GM12891 (cell line): ENCODE results near the gene P4HA2. TPM values are rescaled to one million over a fixed set of nuclear protein-coding genes. Genes with fewer than 3 reads are reported as not detected.

Experiments
- DNase-seq: peaks from one replicate; pipeline ENCODE4 v3.0.0; 2011; ENCODE audit warnings: low spot score; ENCODE audit not compliant: insufficient read length
- FAIRE-seq: peaks from 2 replicates; lab custom pipeline; 2011; peaks lifted over from hg19 to GRCh38; lab: Jason Lieb, UNC
- PAX5 ChIP-seq: IDR thresholded peaks from 2 replicates; pipeline ENCODE4 v1.6.1; 2011; ENCODE audit warnings: low read length, moderate library complexity, mild to moderate bottlenecking; ENCODE audit not compliant: insufficient read depth, severe bottlenecking
- POLR2A ChIP-seq: IDR thresholded peaks from 2 replicates; pipeline ENCODE4 v1.6.1; 2011; ENCODE audit warnings: low read depth, low read length, control low read depth
- POLR2AphosphoS5 ChIP-seq: IDR thresholded peaks from 2 replicates; pipeline ENCODE4 v1.6.1; 2011; ENCODE audit warnings: low read depth, low read length, control low read depth
- POU2F2 ChIP-seq: IDR thresholded peaks from 2 replicates; pipeline ENCODE4 v1.6.1; 2011; ENCODE audit warnings: low read depth, mild to moderate bottlenecking, control low read depth, low read length, moderate library complexity
- SPI1 ChIP-seq: IDR thresholded peaks from 2 replicates; pipeline ENCODE4 v1.6.1; 2011; ENCODE audit warnings: low read depth, low read length, control low read depth
- TAF1 ChIP-seq: IDR thresholded peaks from 2 replicates; pipeline ENCODE4 v1.6.1; 2011; ENCODE audit warnings: low read depth, low read length, control low read depth
- polyA plus RNA-seq: library from polyadenylated mRNA; unstranded; fragments of >200 nt; gene quantifications from one replicate; pipeline ENCODE4 v1.2.1, GENCODE V29; 2012; ENCODE audit warnings: low read depth, missing spikeins, inconsistent platforms; ENCODE audit not compliant: missing spikeins

Gene P4HA2
- 17.0 TPM for polyA plus RNA-seq

DNA sequence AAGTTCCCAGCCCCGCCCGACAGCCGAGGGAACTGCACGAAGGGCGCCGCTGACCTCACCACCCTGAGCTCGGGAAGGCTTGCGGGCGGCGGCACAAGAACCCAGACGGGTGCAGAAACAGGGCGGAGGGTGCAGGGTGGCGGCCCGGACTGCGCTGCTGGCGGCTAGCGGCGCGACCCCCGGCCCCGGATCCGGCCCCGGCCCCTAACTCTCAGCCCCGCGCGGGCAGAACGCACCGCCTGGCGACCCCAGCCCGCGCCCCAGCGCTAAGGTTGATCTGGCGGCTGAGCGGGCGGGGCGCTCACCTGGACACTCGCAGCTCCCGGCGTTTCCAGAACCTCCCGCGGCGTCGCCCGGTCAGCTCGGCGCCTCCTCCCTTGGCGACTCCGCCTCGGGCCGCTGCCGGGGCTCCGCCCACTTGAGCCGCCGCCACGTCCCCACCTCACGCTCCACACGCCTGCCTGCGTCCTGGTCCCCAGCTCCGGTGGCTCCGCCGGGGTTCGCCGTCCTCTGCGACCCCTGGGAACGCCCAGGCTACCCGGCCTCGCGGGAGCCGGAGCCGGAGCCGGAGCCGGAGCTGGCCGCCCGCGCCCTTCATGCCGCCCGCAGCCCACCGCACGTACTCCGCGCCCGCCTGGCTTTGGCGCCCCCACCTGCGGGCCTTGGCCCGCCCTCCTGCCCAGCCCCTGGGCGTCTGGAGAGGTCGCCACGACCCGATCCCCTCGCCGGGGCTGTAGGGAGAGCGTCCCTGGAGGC lies at the start of gene P4HA2:
Gene P4HA2, minus strand, starts transcription at position 369 of the 756 bp plus-strand sequence. CDS start 9,227 bp downstream, outside the sequence.
- peak; percentile 86 for DNase-seq
- TF ChIP-seq POLR2AphosphoS5 (no peak), POU2F2 (no peak), POLR2A (no peak), TAF1 (no peak), SPI1 (no peak), PAX5 (no peak)
- peak; percentile 85 for FAIRE-seq

DNA sequence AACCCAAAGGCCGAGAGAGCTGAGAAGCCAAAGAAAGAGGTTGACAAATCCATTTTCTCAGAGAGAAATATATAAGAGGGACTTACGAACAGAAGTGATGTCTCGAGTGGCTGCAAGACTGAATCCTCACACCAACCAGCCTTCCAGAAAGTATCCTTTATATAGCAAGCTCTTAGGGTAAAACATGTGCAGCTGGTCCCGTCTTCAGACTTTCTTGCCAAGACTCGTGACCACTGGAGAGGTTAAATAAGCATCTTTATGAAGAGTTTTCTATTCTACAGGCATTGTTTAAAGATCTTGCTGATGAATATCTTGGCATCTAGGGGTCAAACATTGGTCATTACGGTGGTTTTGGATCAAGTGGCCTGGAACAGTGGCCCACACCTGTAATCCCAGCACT lies 49.6 kb upstream of the P4HA2 start:
- TF ChIP-seq PAX5 (no peak), POU2F2 (no peak), TAF1 (no peak), SPI1 (no peak), POLR2A (no peak), POLR2AphosphoS5 (no peak)
- no peak for DNase-seq
- no peak for FAIRE-seq

DNA sequence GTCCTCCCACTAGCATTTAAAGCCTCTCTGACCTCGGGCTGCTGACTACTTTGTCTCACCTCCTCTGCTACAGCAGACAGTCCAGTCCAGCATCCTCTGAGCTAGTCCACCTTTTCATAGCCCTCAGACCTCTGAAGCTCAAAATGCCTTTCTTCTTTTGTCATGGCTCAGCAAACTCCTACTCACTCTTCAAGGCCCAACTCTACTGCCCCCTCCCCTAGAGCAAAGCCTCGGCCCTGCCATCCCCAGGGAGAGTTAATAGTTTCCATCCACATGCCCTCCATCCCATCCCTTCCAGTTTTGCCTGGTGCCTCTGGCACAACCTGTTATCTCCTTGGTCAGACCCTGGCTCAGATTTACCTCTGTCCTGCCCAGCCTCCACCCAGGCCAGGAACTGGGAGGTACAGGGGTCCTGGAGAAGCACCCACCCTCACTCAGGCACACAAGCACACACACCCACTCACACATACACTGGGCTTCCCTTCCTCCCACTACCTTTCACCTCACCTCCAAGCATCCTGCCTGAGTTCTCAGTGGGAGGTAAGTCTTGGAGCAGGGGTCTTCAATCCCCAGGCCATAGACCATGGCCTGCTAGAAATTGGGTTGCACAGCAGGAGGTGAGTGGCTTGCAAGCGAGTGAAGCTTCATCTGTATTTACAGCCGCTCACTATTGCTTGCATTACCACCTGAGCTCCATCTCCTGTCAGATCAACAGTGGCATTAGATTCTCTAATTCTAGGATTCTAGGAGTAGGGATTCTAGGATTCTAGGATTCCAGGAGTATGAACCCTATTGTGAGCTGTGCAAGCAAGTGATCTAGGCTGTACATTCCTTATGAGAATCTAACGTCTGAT lies 47.9 kb upstream of the P4HA2 start:
- TF ChIP-seq SPI1 (no peak), TAF1 (no peak), POU2F2 (no peak), POLR2AphosphoS5 (no peak), POLR2A (no peak), PAX5 (no peak)
- no peak for FAIRE-seq
- no peak for DNase-seq

DNA sequence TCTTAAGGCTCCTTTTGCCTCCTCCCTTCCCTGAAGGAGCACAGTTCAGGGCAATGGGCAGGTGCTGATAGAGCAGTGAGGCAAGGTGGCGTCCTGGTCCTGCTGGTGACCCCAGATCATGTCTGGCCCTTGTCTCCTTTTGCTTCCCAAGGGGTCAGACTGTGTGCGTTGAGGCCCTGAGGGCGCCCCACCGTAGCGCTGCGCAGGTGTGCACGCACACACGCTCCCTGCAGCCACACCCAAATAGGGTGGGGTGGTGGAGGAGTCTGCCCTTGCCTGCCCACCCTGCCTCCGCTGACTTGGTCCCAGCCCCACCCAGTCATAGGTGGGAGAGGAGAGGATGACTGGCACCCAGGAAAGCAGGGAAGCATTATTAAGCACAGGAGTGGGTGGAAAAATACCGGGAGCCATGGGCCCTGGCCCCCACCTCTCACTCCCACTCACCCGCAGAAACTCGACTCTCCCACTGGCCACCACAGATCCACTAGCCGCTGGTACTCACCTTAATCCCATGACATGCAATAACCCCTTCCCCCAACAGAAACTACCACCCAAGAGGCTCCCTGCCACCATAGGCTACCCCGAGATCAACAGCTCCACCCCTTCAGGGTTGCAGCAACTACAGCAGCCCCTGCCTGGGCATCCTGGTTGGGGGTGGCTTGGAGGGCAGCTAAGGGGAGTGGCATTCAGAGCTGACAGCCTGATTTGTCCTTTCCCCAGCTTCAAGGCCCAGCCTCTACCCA lies 46.6 kb upstream of the P4HA2 start:
- DNase-seq (no peak), FAIRE-seq (no peak)
- no peak for TF ChIP-seq SPI1
- no peak for TF ChIP-seq PAX5
- no peak for TF ChIP-seq POLR2A
- no peak for TF ChIP-seq POU2F2
- no peak for TF ChIP-seq POLR2AphosphoS5
- TF ChIP-seq TAF1 = no peak

GRCh38 chr5:132273631-132274030 lies 46.0 kb upstream of the P4HA2 start:
- no peak for TF ChIP-seq SPI1
- FAIRE-seq = no peak
- no peak for DNase-seq

DNA sequence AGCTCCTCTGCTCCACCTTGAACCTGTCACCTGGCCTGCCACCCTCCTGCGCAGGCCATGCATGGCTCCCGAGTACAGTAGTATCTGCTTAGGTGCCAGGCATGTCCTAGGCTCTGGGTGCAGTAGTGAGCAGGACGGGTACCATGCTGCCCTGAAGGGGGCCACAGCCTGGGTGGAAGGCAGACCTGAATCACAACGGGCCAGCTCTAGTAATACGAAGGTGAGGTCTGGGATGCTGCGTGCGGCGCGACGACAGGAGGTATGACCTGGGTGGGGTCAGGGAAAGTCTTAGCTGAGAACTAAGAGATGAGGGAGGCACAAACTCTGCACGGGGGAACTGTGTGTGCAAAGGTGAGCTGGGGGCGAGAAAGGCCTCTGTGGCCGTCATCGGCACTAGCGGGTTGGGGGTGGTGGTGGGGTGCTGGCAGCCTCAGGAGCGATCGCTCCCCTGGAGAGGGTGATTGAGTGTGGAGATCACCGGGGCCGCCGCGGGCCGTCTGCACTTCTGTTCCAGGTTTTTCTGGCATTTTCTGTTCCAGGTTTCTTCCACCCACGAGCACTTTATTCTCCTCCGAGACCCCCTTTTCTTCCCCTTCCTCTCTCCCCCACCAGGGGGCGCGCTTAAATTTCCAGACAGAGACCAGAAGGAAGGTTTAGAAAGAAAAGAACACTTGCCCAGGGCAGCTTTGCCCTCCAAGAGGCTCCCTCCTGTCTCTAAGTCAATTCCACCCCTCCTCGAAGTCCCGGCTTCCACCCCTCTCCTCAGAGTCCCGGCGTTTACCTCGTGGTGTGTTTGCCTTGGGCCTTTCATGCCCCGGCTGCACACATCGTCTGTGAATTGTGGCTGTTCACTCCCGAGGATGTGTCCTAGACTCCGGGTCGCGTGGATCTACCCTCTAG lies 44.9 kb upstream of the P4HA2 start:
- no peak for FAIRE-seq
- TF ChIP-seq TAF1 = no peak
- TF ChIP-seq SPI1 = no peak
- TF ChIP-seq POLR2A = no peak
- TF ChIP-seq POLR2AphosphoS5 = no peak
- TF ChIP-seq PAX5 = no peak
- TF ChIP-seq POU2F2 = no peak
- DNase-seq = peak; percentile 60

- TF ChIP-seq PAX5 (no peak), POLR2AphosphoS5 (no peak), SPI1 (no peak), POU2F2 (no peak), POLR2A (no peak), TAF1 (no peak)
- no peak for DNase-seq
- no peak for FAIRE-seq
Measured at GRCh38 chr5:132271251-132272246, 43.9 kb upstream of the P4HA2 start.

- DNase-seq (no peak), FAIRE-seq (no peak)
- TF ChIP-seq TAF1 = no peak
- no peak for TF ChIP-seq POLR2AphosphoS5
- TF ChIP-seq POLR2A = no peak
- TF ChIP-seq SPI1 = no peak
- no peak for TF ChIP-seq PAX5
- TF ChIP-seq POU2F2 = no peak
Measured at GRCh38 chr5:132270706-132271105, 43.1 kb upstream of the P4HA2 start.
